NCI-H187 (cell line): ENCODE measurements around the gene GNPDA1.

ENCODE experiments used
- DNase-seq, 2 experiments: peaks; one replicate each; lab custom pipeline; 2025; lab: John Stamatoyannopoulos, UW

Gene GNPDA1

DNA sequence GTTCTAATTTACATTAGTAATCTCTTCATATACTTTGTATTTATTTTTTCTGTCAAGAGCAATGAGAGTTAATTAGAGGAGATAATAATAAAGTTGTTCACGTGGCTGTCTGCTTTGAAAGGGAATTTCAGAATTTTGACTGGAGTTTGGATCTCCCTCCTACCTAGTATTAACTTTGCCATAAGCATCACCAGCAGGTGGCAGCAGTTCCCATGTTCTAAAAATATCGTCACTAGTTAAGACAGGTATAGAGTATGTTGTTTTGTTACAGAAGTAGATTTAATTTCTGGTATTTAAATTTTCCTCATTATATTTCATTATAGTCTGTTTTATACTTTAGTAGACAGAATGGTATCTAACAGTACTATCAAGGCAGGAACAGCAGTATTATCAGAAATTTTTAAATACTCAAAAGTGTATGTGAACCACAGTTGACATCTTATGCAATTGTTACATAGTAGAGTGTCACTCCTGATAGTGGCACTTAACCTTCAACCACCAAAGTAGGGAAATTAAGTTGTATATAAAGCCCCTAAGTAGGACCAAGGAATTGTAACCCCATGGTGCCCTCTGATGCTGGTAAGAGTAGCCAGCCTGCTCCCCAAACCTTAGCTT is 20.4 kb downstream of the GNPDA1 start:
- DNase-seq = peak in 1 of 2 experiments; percentile 8

DNA sequence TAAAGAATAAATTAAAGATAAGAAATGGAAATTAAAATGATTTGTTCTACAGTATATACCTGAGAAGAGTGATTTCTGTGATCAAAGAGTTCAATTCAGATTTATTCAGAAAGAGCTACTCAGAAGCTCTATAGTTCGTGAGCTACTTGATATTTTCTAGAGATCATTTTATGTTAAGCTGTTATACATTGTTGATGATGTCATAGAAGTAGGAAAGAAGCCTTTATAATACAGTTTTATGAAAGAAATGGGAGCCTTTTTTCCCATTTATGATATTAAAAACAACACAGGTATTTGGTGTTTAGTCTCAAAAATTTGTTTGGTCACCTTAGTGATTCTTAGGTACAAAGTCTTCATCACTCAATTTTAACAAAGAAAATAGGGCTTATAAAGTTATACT is 23.1 kb downstream of the GNPDA1 start:
- DNase-seq = no peak

DNA sequence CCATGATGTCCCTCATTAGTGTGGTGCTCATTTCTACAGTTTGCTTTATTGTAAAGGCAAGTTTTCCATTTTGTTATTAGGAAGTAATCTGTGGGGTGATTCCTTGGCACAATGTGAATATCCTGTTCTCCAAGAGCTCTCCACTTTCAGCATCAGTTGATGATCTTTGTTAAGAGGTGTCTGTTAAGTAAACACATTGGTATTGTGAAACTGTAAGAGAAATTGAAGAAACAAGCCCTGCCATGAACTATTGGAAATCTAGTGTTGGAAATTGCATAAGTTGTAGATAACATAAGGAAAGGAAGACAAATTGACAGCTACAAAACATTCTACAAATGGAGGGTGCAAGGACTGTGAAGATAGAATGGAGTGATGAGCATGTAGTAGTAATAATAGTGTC is 26.8 kb downstream of the GNPDA1 start:
- no peak for DNase-seq

DNA sequence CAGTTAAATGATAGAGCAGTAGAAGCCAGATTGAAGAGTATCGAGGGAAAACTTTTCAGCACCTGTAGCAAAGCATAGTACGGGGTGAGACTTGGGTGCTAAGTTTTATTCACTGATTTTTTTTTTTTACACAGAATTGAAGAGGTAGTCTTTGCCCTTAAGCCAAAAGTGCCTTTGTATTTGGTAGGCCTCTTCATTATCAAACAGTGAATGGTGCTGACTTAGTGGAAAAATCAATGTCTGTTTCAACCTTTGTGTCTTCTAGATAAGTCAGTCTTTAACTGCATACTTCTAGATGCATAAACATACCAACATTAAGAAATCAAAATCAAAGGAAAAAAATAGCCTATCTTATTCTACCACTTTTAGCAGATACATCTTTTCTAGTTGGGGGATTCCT is 30.2 kb downstream of the GNPDA1 start:
- no peak for DNase-seq

DNA sequence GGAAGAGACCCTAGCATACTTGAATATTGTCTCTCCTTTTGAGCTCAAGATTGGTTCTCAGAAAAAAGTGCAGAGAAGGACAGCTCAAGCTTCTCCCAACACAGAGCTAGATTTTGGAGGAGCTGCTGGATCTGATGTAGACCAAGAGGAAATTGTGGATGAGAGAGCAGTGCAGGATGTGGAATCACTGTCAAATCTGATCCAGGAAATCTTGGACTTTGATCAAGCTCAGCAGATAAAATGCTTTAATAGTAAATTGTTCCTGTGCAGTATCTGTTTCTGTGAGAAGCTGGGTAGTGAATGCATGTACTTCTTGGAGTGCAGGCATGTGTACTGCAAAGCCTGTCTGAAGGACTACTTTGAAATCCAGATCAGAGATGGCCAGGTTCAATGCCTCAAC is 34.4 kb downstream of the GNPDA1 start:
- no peak for DNase-seq

DNA sequence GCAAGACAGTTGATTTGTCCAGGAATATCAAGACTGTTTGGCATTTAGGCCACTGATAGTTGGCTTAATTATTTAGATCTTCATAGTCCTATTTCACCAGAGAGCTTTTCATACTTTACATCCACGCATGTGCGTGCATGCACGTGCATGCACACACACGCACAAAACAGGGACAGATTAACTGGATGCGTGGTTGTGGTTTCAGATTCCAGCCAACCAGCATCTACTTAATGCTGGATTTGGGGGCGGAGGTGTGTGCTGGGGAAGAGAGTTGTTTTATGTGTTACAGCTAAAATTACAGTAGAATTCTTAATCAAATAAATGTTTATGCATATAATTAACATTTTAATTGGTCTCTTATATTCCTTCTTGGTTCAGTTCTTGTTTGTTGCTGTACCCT is 36.7 kb downstream of the GNPDA1 start:
- no peak for DNase-seq

DNA sequence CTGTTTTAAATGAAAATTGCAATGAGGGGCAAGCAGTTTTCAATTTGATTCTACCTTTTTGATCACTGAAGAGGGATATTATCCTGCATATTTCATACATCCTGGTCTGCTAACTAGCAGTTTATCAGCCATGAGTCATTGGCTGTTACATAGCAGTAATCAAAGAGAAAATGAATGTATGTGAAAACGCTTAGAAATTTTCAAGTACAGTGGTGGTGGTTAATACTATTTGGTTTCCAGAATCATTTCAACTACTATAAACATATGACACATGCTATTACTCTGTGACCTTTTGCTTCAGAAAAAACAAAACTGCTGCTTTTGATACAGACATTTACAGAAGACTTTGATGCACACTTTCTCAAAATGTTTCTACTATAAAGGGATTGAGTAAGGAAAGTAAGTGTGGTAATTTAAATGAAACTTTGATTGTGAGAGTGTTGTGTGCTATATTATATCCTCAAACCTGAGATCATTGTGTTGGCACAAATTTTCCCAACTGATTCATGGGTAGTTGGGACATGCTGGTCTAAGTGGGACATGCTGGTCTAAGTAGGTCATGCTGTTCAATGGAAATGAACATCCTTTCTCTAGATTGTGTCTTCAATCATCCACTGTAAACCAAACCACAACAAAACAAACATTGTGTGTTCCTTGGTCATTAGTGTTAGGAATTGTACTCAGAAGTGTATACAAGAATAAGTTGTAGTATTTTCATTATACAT is 38.8 kb downstream of the GNPDA1 start:
- no peak for DNase-seq

DNA sequence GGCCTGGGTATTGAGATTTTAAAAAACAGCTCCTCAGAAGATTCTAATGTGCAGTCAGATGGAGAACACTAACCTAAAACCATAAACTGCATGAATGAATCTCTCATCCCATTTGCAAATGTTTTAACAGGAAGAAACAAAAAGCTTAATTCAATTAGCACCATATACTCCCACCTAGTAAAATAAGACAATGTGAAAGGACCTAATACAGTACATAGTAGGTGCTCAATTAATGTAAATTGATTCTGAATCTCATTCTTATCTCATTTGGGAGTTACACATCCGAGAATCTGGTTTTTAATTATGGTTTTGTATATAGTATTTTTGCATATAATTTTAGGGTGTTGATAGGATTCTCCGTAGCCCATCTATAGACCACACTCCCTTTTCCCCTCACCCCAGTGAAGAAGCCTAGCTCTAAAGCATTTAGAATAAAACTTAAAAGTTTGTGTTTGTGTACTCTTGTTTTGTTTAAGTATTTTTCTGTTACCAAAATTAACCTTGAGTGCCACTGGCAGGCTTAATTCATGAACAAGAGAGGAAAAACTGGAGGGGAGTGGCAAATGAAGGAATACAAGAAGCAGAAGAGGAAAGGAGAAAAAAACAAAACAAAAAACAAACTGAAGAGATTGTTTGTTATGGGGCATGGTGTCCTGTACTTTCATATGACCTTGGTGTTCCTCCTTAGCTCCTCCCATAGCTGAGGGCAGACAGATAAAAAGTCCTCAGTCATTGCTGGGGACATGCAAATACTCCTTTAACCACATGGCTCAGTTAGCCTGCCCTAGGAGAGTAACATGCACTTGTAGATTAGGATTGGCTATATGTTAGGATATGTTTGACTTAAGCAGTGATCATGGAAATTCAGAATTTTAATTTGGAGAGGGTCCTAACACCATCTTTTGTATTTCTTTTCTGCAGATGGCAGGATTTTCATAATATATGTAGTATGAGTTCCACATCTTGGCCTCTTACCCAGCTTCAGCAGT is 42.8 kb downstream of the GNPDA1 start:
- DNase-seq = no peak

DNA sequence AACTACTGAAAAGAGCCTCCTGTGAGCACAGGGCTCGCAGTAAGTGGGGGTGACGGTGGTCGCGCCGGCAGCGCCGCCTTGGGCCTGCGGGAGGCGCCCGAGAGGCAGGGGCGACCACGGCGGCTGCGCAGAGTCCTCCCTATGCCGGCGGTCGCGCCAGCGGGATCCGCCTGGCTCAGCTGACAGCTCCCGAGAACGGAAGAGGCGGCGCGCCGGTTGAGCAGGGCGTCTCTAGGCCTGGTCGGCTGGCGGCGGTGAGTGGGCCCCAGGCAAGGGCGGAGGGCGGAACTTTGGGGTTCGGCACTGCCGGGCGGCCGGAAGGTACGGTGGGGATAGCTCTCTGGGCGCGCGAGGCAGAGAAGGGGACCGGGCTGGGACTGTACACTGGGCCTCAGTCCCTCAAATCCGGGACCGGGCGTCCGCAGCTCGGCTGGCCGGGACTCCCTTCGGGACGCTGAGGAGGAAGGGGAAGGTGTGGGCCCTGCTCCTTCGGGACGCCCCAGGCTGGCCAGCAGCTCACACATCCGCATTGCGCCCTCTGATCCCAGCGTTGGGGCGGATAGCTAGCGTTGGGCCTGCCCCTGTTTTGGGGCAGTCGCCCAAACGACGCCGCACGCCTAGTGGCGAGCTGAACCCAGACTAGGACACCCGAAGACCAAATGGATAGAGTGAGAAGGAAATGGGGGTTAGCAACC is 43.8 kb downstream of the GNPDA1 start, which contains the start of gene RNF14:
TSS of gene RNF14 (plus strand) at position 192 of the 695 bp plus-strand sequence. CDS start 4,484 bp downstream, outside the sequence.
- peak; percentile 67 to 78 for DNase-seq

DNA sequence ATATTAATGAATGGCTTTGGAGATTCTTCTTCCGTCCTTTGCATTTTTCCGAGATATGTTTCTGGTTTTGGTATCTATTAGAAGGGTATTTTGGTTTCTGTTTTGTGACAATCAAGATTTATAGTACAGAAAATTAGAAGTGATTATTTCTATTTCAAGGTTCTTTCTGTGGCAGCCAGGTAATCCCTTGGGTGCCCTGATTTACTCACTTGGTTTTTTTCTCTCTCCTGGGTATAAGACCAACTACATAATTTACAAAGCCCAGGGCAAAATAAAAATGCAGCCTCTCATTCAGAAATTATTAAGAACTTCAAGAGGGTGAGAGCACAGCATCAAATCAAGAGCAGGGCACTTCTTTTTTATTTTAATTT is 45.9 kb downstream of the GNPDA1 start:
- no peak for DNase-seq

DNA sequence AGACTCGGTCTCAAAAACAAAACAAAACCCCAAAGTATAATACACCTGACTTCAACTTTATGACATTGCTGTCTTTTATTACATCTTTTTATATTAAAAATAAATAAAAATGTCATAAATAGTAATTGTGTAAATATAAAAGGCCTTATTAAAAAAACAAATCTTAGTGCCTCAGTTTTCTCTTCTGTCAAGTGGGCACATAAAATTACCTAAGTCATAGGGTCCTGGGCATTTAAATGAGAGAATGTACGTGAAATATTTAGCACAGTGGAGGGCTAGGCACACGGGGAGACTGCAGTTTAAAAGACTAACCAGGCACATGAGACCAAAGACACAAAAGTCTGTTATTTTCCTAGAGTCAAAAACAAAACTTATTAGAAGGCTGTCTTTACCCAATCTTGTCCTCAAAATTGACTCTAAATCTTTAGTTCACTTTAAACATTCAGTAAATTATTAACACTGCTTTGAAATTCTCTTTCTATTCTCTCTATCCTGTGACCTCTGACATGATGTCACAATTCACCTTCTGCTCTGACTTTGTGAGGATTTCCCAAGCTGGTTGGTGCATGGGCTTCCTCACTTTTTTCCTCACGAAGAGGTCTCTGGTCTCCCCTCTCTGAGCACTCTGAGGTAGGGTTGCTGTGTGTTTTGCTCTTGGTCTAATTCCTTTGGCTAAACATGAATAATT is 46.4 kb downstream of the GNPDA1 start:
- DNase-seq = no peak

DNA sequence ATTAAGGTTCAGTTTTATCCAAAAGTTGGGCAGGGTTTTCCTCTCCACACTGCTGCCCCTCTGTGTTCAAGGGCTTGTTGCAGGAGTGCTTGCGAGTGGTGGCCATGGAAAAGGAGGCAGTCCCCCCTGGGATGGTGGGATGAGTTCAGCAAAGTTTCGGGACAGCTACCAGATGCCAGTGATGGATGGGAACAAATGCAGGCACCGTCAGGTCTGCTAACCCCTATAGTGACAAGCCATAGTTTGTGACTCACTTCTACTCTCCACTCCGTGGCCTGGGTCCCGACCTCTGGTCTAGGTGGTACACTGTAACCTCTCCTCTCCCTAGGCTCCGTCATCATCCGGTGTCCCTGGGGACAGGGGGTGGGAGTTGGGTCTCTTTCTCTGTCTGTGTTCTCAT is 47.8 kb downstream of the GNPDA1 start:
- DNase-seq = no peak

DNA sequence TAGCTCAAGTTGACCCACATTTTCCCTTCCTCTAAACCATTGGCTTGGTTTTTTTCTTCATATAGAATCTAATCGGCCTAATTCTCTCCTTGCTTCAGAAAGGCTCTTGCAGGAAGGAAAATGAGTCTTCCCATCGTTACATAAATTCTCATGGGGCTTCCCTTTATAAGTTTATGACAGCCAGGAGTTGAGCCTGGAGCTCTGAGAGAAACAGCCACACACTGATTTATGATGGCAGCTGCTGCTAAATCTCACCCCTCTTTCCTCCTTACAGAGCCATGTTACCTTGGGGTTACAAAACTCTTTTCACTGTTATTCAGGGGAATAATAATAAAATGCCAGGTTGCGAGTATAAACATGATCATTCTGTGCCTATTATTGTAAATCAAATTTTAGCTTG is 49.1 kb downstream of the GNPDA1 start:
- no peak for DNase-seq

DNA sequence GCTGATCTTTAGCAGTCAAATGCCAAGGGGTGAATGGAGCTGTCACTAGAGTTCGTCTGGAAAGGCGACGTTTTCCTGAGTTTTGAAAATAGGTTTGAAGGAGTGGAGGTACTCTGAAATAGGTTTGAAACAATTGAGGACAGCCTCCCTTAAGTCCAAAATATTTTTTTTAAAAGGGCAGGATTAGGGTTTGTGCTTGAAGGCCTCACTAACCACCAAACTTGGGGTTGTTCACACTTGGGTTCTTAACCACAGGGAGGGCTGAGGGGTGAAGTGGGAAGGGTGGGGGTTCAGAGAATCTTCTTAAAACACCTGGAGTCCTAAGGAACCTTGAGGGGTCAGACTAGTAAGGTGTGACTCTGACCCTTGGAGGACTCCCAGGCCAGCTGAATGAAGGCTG is 51.4 kb downstream of the GNPDA1 start:
- DNase-seq = no peak

DNA sequence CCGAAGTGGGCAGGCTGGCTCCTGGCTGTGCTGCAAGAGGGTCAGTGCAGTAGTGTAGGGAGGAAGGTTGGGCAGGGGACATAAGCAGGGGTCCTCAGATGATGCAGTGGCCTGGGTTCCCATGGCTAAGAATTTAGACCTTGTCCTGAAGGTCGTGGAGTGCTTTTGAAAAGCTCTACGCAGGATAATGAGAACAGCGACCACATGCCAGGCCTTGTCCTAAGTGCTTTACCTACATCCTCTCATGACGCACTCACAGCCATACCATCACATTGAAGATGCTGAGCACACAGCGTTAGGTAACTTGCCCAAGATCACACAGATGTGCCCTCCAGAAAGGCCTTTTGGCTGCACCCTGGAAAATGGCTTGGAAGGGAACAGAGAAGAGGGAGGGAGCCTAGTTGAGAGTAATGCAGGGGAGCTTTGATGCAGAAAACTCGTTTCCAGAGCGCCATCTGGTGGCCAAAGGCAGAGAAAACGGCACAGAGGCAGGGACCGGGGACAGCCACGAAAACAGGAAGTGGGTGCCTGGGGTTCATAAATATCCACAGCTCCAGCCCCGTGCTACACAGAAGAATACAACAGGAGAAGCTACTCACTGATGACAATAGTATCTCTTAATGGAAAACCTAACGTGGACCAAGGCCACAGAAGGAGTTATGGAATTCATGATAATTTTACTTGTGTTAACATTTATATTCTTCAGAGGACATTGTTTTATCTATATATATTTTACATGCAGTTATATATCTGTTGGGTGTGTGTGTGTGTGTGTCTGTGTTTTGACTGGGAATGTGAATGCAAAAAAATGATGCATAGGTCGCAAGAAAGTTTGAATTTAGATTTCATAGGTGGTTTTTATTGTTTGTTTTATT is 52.1 kb downstream of the GNPDA1 start:
- peak; percentile 55 to 67 for DNase-seq

DNA sequence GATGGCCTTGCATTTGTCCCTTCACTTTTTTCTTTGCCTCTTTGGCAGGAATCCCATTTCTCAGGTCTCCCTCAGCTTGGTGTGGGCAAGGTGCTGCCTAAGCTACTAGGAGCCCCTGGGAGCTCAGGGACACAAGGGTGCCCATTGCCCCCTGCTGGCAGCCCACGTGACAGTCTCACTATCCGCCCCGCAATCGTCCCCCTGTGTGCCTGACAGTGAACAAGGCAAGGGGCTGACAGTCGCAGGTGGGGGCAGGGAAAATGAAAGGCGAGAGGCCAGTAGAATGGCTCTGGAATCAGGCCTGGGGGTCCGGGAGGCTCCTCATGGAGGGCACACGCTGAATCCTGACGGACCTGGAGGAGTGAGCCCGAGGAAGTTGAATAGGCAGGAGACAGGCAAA is 52.8 kb downstream of the GNPDA1 start:
- no peak for DNase-seq

DNA sequence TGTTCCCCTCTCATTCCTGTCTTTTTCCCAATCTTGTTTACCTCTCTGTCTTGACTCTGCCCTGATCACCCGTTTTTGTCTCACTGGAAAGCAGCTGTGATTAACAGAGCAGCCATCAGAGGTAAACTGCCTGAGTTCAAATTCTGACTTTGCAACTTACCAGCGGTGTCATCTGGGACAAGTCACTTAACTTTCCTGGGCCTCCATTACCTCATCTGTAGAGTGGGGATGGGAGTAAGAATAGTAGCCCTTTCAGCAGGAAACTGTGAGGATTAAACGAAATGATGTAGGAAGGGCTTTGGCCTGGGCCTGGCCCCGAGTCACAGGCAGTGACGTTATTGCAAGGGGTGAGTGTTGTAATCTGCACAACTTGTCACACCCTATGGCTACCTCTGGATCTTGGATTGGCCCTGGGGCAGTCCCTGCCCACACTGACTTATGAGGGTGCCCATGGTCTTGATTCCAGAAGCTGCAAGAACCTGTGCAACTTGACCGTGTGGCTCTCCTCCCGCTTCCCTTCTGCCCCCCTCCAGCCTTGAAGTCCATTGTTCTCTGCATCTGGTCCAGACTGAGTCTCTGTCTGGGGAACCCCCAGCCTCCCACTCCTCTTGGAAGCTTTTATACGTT is 54.2 kb downstream of the GNPDA1 start:
- DNase-seq = no peak

DNA sequence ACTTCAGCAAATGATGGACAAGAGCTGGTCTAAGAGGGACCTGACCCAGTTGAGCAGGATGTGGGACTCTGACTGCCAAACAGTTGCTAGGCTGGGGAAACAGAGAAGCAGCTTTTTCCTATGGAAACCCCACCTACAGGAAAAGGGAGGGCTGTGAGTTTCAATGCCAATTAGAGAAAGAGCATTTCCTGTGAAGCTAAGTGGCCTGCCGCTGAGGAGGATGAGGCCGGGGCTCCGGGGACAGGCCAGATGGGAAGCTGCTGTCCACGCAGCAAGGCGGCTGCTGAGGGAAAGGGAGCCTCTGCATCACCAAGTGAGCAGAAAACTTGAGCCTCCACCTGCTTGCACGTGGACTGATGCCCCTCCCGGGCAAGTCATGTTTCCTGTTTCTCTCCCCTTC is 54.7 kb downstream of the GNPDA1 start, which contains the start of gene PCDH12:
TSS of gene PCDH12 (minus strand) at position 90 of the 400 bp plus-strand sequence. CDS start 351 bp downstream, outside the sequence.
- DNase-seq = no peak

DNA sequence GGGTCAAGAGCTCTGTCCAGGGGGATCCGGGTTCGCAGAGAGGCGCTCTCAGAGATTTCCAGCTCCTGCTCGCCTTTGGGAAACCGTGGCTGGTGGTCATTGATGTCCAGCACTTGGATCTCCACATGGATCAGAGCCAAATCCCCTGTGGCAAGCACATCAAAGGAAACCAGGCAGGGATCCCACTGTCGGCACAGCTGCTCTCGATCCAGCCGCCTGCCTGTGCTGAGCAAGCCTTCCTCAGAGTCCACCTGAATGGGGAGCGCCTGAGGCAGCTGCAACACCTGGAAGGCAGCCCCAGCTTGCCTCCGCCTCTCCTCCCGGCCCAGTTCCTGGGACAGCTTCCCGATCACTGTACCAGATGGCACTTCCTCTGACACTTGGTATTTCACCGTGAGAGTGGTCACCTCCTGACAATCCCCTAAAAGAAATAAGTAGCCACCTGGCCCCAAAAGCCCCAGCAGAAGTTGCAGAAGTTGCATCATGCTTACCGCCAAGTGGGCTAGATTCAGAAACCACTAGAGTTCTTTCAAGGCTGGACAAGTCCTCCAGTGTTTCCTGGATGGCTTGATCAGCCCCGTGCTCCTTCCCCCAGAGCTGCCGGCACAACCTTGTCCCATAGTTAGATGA is 55.3 kb downstream of the GNPDA1 start:
- DNase-seq = no peak
